Trophoblast cell (in vitro differentiated cells and primary cell): ENCODE data around the gene NFATC1.

Experiments used
- DNase-seq, 2 donors: peaks; one replicate each; pipeline ENCODE4 v3.0.0-alpha.2; 2016
- H2AFZ ChIP-seq: 2 replicates; pipeline ENCODE4 v1.6.1; 2013; ENCODE audit warnings: low read length, moderate library complexity, mild to moderate bottlenecking; ENCODE audit not compliant: insufficient read depth, poor library complexity
- H2AK5ac ChIP-seq: 2 replicates; pipeline ENCODE4 v1.6.1; 2013; ENCODE audit warnings: mild to moderate bottlenecking, low read length
- H2BK120ac ChIP-seq: 2 replicates; pipeline ENCODE4 v1.6.1; 2013; ENCODE audit warnings: low read length, mild to moderate bottlenecking, moderate library complexity; ENCODE audit not compliant: insufficient read depth, poor library complexity
- H2BK12ac ChIP-seq: 2 replicates; pipeline ENCODE4 v1.6.1; 2013; ENCODE audit warnings: mild to moderate bottlenecking, low read length, moderate library complexity
- H2BK5ac ChIP-seq: 2 replicates; pipeline ENCODE4 v1.6.1; 2013; ENCODE audit warnings: low read length, low read depth, moderate library complexity, mild to moderate bottlenecking; ENCODE audit not compliant: poor library complexity
- H3K14ac ChIP-seq: 2 replicates; pipeline ENCODE4 v1.6.1; 2013; ENCODE audit warnings: mild to moderate bottlenecking, low read length
- H3K18ac ChIP-seq: 2 replicates; pipeline ENCODE4 v1.6.1; 2013; ENCODE audit warnings: mild to moderate bottlenecking, low read length
- H3K23ac ChIP-seq: 2 replicates; pipeline ENCODE4 v1.6.1; 2013; ENCODE audit warnings: low read length
- H3K27ac ChIP-seq: 2 replicates; pipeline ENCODE4 v1.5.1; 2013; ENCODE audit warnings: low read depth, mild to moderate bottlenecking, inconsistent platforms, low read length, moderate library complexity
- H3K27me3 ChIP-seq: 2 replicates; pipeline ENCODE4 v1.6.1; 2013; ENCODE audit warnings: inconsistent platforms, mild to moderate bottlenecking, low read length, moderate library complexity; ENCODE audit not compliant: insufficient read depth
- H3K36me3 ChIP-seq, 2 experiments: 1 replicate in 1 of 2; 2 replicates in 1 of 2; pipeline ENCODE4 v1.6.1; 2013; ENCODE audit warnings: low read length in 2 of 2, mild to moderate bottlenecking in 2 of 2, moderate library complexity in 1 of 2; ENCODE audit not compliant: insufficient read depth in 2 of 2, control insufficient read depth in 1 of 2
- H3K4ac ChIP-seq: 2 replicates; pipeline ENCODE4 v1.6.1; 2013; ENCODE audit warnings: low read depth, mild to moderate bottlenecking, low read length, moderate library complexity
- H3K4me1 ChIP-seq, 2 experiments: 1 replicate in 1 of 2; 2 replicates in 1 of 2; pipeline ENCODE4 v1.6.1; 2013; ENCODE audit warnings: low read length in 2 of 2, mild to moderate bottlenecking in 2 of 2, moderate library complexity in 1 of 2; ENCODE audit not compliant: insufficient read depth in 2 of 2, control insufficient read depth in 1 of 2
- H3K4me2 ChIP-seq: 2 replicates; pipeline ENCODE4 v1.6.1; 2013; ENCODE audit warnings: inconsistent platforms, mild to moderate bottlenecking, low read length, moderate library complexity
- H3K4me3 ChIP-seq: 2 replicates; pipeline ENCODE4 v1.5.1; 2013; ENCODE audit warnings: mild to moderate bottlenecking, low read depth, low read length, inconsistent platforms
- H3K79me1 ChIP-seq: one replicate; pipeline ENCODE4 v1.6.1; 2013; ENCODE audit warnings: low read length
- H3K79me2 ChIP-seq: 2 replicates; pipeline ENCODE4 v1.6.1; 2013; ENCODE audit warnings: low read length, mild to moderate bottlenecking; ENCODE audit not compliant: control insufficient read depth, insufficient read depth, poor library complexity
- H3K9ac ChIP-seq: 2 replicates; pipeline ENCODE4 v1.6.1; 2013; ENCODE audit warnings: mild to moderate bottlenecking, low read length
- H3K9me3 ChIP-seq: 2 replicates; pipeline ENCODE4 v1.6.1; 2013; ENCODE audit warnings: low read depth, mild to moderate bottlenecking, control low read depth, inconsistent platforms, low read length; ENCODE audit not compliant: insufficient read depth
- H4K12ac ChIP-seq: 2 replicates; pipeline ENCODE4 v1.6.1; 2013; ENCODE audit warnings: low read depth, mild to moderate bottlenecking, low read length, moderate library complexity
- H4K8ac ChIP-seq: 2 replicates; pipeline ENCODE4 v1.6.1; 2013; ENCODE audit warnings: low read depth, mild to moderate bottlenecking, low read length, moderate library complexity
- H4K91ac ChIP-seq: one replicate; pipeline ENCODE4 v1.6.1; 2013; ENCODE audit warnings: low read depth, mild to moderate bottlenecking, low read length, moderate library complexity
- WGBS: extraction: QIAGEN DNeasy Blood & Tissue Kit; methylation state at CpG from one replicate; pipeline ENCODE4 v1.1.7; 2013; ENCODE audit warnings: missing lambda C conversion rate; ENCODE audit not compliant: insufficient read length, insufficient coverage; ENCODE audit errors: extremely low coverage; 5-methylcytosine and 5-hydroxymethylcytosine counted together

The NFATC1 gene

GRCh38 chr18:79501006-79501405, 105.3 kb downstream of the NFATC1 start:
- Histone ChIP-seq H2AK5ac (no peak overlapping the region), H3K9ac (no peak overlapping the region), H3K4me2 (no peak overlapping the region), H3K18ac (no peak overlapping the region), H3K4me3 (no peak overlapping the region), H2BK12ac (no peak overlapping the region), H3K79me1 (no peaks in the 10 kb centered on the region), H3K14ac (no peak overlapping the region), H4K91ac (no peak overlapping the region), H3K4ac (no peak overlapping the region), H3K4me1 (peaks cover 8% of the 10 kb centered on the region in 2 experiments), H3K9me3 (peaks cover 5% of the 10 kb centered on the region), H4K8ac (no peak overlapping the region), H2BK120ac (no peak overlapping the region), H3K23ac (no peak overlapping the region), H2BK5ac (no peak overlapping the region), H3K27me3 (no peaks in the 10 kb centered on the region), H2AFZ (no peak overlapping the region), H3K36me3 (no peaks in the 10 kb centered on the region), H3K79me2 (no peaks in the 10 kb centered on the region), H3K27ac (no peak overlapping the region), H4K12ac (no peak overlapping the region)
- no CpG with 5 or more reads among the region's 4 CpGs for WGBS
- DNase-seq, result no peak

DNA sequence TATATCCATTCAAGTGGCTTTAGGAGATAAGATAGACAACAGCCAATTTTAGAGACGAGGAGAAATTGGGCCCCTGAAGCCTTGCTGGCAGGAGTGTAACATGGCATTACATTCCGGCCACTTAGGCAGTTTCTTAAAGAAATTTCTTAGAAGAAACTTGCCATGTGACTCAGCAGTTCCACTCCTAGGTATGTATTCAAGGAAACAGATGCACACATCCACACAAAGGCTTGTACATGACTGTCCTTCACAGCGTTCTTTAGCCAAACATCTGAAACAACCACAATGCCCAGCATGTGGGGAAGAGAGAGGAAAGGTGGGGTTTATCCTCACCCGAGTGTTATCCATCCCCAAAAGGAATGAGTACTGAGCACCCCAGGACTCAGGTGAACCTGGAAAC, 107.1 kb downstream of the NFATC1 start:
- no peak overlapping the region for H3K27ac ChIP-seq
- H3K4me1 ChIP-seq, result peaks cover 8 to 12% of the 10 kb centered on the region in 2 experiments
- H3K4me2 ChIP-seq, result no peak overlapping the region
- no peak overlapping the region for H3K4me3 ChIP-seq
- H2BK5ac ChIP-seq, result no peak overlapping the region
- H3K4ac ChIP-seq, result no peak overlapping the region
- WGBS, result no CpG with 5 or more reads among the region's 4 CpGs
- peak in 1 of 2 donors; percentile 32 for DNase-seq
- H3K18ac ChIP-seq, result no peak overlapping the region
- H3K79me2 ChIP-seq, result no peaks in the 10 kb centered on the region
- H4K12ac ChIP-seq, result no peak overlapping the region
- H4K8ac ChIP-seq, result no peak overlapping the region
- no peak overlapping the region for H3K23ac ChIP-seq
- H2BK12ac ChIP-seq, result peak overlapping the region; percentile 58
- no peak overlapping the region for H2AFZ ChIP-seq
- peaks cover 11% of the 10 kb centered on the region for H3K9me3 ChIP-seq
- no peak overlapping the region for H3K14ac ChIP-seq
- no peak overlapping the region for H4K91ac ChIP-seq
- no peak overlapping the region for H2BK120ac ChIP-seq
- peaks cover 4% of the 10 kb centered on the region for H3K79me1 ChIP-seq
- H3K9ac ChIP-seq, result no peak overlapping the region
- H3K36me3 ChIP-seq, result no peaks in the 10 kb centered on the region
- no peaks in the 10 kb centered on the region for H3K27me3 ChIP-seq
- no peak overlapping the region for H2AK5ac ChIP-seq

DNA sequence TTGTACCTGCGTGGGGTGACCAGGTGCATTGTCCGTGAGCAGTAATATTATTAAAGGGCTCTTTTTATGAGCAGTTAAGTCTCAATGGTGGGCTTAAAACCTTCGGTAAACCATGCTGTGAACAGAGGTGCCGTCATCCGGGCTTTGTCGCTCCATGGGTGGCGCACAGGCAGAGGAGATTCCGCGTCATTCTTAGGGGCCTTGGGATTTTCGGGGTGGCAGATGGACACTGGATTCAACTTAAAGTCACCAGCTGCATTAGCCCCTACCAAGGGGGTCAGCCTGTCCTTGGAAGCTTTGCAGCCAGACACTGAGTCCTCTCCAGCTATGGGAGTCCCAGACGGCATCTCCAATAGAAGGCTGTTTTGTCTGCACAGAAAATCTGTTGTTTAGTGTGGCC, 107.7 kb downstream of the NFATC1 start:
- Histone ChIP-seq H3K4me1 (peaks cover 9 to 12% of the 10 kb centered on the region in 2 experiments), H3K18ac (no peak overlapping the region), H2BK5ac (no peak overlapping the region), H3K14ac (no peak overlapping the region), H4K12ac (no peak overlapping the region), H3K36me3 (no peaks in the 10 kb centered on the region), H4K8ac (no peak overlapping the region), H3K79me2 (no peaks in the 10 kb centered on the region), H4K91ac (no peak overlapping the region), H3K23ac (no peak overlapping the region), H2BK120ac (no peak overlapping the region), H3K4me3 (no peak overlapping the region), H2AFZ (no peak overlapping the region), H3K9me3 (peaks cover 12% of the 10 kb centered on the region), H3K27ac (no peak overlapping the region), H3K27me3 (no peaks in the 10 kb centered on the region), H3K4me2 (no peak overlapping the region), H3K79me1 (peaks cover 4% of the 10 kb centered on the region), H3K4ac (no peak overlapping the region), H3K9ac (no peak overlapping the region), H2AK5ac (no peak overlapping the region), H2BK12ac (no peak overlapping the region)
- no peak for DNase-seq
- WGBS, result no CpG with 5 or more reads among the region's 11 CpGs

- Histone ChIP-seq H2AFZ (no peak overlapping the region), H3K4ac (no peak overlapping the region), H3K18ac (no peak overlapping the region), H3K4me1 (peaks cover 9 to 12% of the 10 kb centered on the region in 2 experiments), H3K9ac (no peak overlapping the region), H3K79me2 (no peaks in the 10 kb centered on the region), H3K23ac (no peak overlapping the region), H3K14ac (no peak overlapping the region), H3K36me3 (no peaks in the 10 kb centered on the region), H2BK5ac (no peak overlapping the region), H3K9me3 (peaks cover 11% of the 10 kb centered on the region), H4K91ac (no peak overlapping the region), H3K27me3 (no peaks in the 10 kb centered on the region), H3K27ac (no peak overlapping the region), H2BK120ac (no peak overlapping the region), H3K4me3 (no peak overlapping the region), H4K12ac (no peak overlapping the region), H4K8ac (no peak overlapping the region), H3K4me2 (no peak overlapping the region), H2BK12ac (no peak overlapping the region), H2AK5ac (no peak overlapping the region), H3K79me1 (peaks cover 4% of the 10 kb centered on the region)
- WGBS, result no CpG with 5 or more reads among the region's 12 CpGs
- no peak for DNase-seq
These were observed 108.3 kb downstream of the NFATC1 start for GRCh38 chr18:79504034-79504433.
